Esophagus squamous epithelium (tissue), 4 donors: ENCODE data around the gene ATP6V0A4.

ENCODE experiments used
- CTCF ChIP-seq, 6 experiments: fragments of 450-650 bp in 4 of 6; fragments of 200-600 bp in 2 of 6; sonication (generic) in 2 of 6; IDR thresholded peaks; one replicate each; pipeline ENCODE4 v1.5.1; 2016 to 2019; ENCODE audit warnings: antibody characterized with exemption in 6 of 6, mild to moderate bottlenecking in 4 of 6, moderate library complexity in 4 of 6
- POLR2A ChIP-seq, 4 donors: fragments of 450-650 bp; IDR thresholded peaks; one replicate each; pipeline ENCODE4 v1.6.1; 2017; ENCODE audit warnings: antibody characterized with exemption in 4 of 4, mild to moderate bottlenecking in 4 of 4, moderate library complexity in 3 of 4

DNA sequence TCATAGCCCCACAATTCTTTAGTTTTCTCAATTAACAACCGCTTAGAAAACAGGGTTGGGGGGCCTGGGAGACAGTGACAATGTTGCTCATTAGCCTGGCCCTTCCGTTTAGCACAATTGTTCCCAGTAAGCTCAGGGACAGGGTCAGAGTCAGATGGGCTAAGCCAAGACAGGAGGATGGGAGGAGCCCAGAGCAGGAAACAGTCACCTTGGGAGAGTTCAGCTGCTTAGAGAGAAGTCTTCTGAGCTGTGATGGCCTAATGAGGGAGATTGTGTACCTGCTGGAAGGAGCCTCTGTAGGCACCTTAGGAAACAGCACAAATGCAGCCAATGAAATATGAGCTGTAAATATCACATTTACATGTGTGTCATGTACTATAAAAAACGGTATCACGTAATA is 132.7 kb downstream of the ATP6V0A4 start:
- no peak for TF ChIP-seq CTCF (IDR thresholded peaks at IDR 0.05)
- TF ChIP-seq POLR2A (IDR thresholded peaks at IDR 0.05): no peak
